AG08396 (cell line): ENCODE measurements around the gene NUAK2.

Source experiments
- DNase-seq: peaks from one replicate; pipeline ENCODE4 v3.0.0; 2012; ENCODE audit warnings: low spot score, mixed read lengths

Gene NUAK2

GRCh38 chr1:205255941-205256780 is 65.4 kb downstream of the NUAK2 start:
- peak; percentile 87 for DNase-seq
